Thyroid gland (tissue), 4 donors: ENCODE results near the gene NUDCD3. TPM values are rescaled to one million over a fixed set of nuclear protein-coding genes. Genes with fewer than 3 reads are reported as not detected.

ENCODE experiments used
- DNase-seq, 2 donors: peaks; one replicate each; pipeline ENCODE4 v3.0.0-alpha.2; 2019
- H3K27ac ChIP-seq, 3 donors: fragments of 200-600 bp; sonication (generic); 1 replicate in 2 of 3; 2 replicates in 1 of 3; pipeline ENCODE4 v1.5.1; 2016 to 2019; ENCODE audit warnings: mild to moderate bottlenecking in 1 of 3, moderate library complexity in 1 of 3
- H3K27me3 ChIP-seq: fragments of 200-600 bp; sonication (generic); one replicate; pipeline ENCODE4 v1.5.1; 2019
- H3K36me3 ChIP-seq, 2 donors: fragments of 200-600 bp; sonication (generic); one replicate each; pipeline ENCODE4 v1.5.1; 2016 to 2019
- H3K4me1 ChIP-seq, 2 donors: fragments of 200-600 bp; sonication (generic); one replicate each; pipeline ENCODE4 v1.5.1; 2017 to 2019
- H3K4me3 ChIP-seq, 3 donors: fragments of 200-600 bp; sonication (generic); replicated peaks in 1 of 3; 1 replicate in 2 of 3; 2 replicates in 1 of 3; pipeline ENCODE4 v1.5.1; 2016; ENCODE audit warnings: mild to moderate bottlenecking in 1 of 3
- H3K9me3 ChIP-seq: fragments of 200-600 bp; sonication (generic); one replicate; pipeline ENCODE4 v1.5.1; 2017
- CTCF ChIP-seq, 6 experiments: fragments of 200-600 bp in 3 of 6; fragments of 450-650 bp in 3 of 6; sonication (generic) in 3 of 6; IDR thresholded peaks; one replicate each; pipeline ENCODE4 v1.5.1; 2016 to 2019; ENCODE audit warnings: antibody characterized with exemption in 6 of 6, mild to moderate bottlenecking in 2 of 6, inconsistent platforms in 1 of 6, moderate library complexity in 1 of 6
- POLR2A ChIP-seq, 2 donors: fragments of 450-650 bp; IDR thresholded peaks; one replicate each; pipeline ENCODE4 v1.6.1; 2017; ENCODE audit warnings: antibody characterized with exemption in 2 of 2, mild to moderate bottlenecking in 2 of 2, moderate library complexity in 1 of 2
- WGBS, 2 donors: methylation state at CpG; one replicate each; pipeline ENCODE4 v1.1.5; 2017; 5-methylcytosine and 5-hydroxymethylcytosine counted together
- intact Hi-C: fragments of 100-400 bp; cut with DNase I; formaldehyde crosslinking; loops from one replicate; pipeline ENCODE4 v1.15.1; 2023
- total RNA-seq, 4 donors: library from RNA; depleted of rRNA; stranded (reverse); fragments of >200 nt; gene quantifications; one replicate each; pipeline ENCODE4 v1.2.3, GENCODE V29; 2016

The NUDCD3 gene
- total RNA-seq, 4 donors from 2014 or later = 41.4 to 76.9 (median 52.0) TPM

- no peak overlapping the region for H3K4me3 ChIP-seq
- 95 to 96% methylated on average over 13 to 14 of the region's 14 CpGs for WGBS, 2 donors
- peaks cover 13 to 16% of the 10 kb centered on the region in 2 donors for H3K36me3 ChIP-seq
- H3K27me3 ChIP-seq = no peaks in the 10 kb centered on the region
- H3K9me3 ChIP-seq = no peaks in the 10 kb centered on the region
- intact Hi-C loops = no loop called here
- no peak overlapping the region for H3K27ac ChIP-seq
- no peak for DNase-seq
- no peaks in the 10 kb centered on the region for H3K4me1 ChIP-seq
- TF ChIP-seq CTCF (IDR thresholded peaks at IDR 0.05) = no peak
- TF ChIP-seq POLR2A (IDR thresholded peaks at IDR 0.05) = no peak
These were observed 87.9 kb downstream of the NUDCD3 start for GRCh38 chr7:44402401-44403060.

- intact Hi-C loops = no loop called here
- H3K4me3 ChIP-seq = no peak overlapping the region
- no peak overlapping the region for H3K27ac ChIP-seq
- H3K27me3 ChIP-seq = no peaks in the 10 kb centered on the region
- H3K4me1 ChIP-seq = no peaks in the 10 kb centered on the region
- peaks cover 13 to 16% of the 10 kb centered on the region in 2 donors for H3K36me3 ChIP-seq
- no peak for TF ChIP-seq CTCF (IDR thresholded peaks at IDR 0.05)
- TF ChIP-seq POLR2A (IDR thresholded peaks at IDR 0.05) = no peak
- H3K9me3 ChIP-seq = no peaks in the 10 kb centered on the region
- WGBS, 2 donors = 93 to 97% methylated on average over 4 of the region's 4 CpGs
- no peak for DNase-seq
These were observed 88.8 kb downstream of the NUDCD3 start for GRCh38 chr7:44401692-44402091.

- Histone ChIP-seq H3K4me1 (no peaks in the 10 kb centered on the region), H3K27ac (no peak overlapping the region), H3K4me3 (no peak overlapping the region), H3K36me3 (peaks cover 13 to 16% of the 10 kb centered on the region in 2 donors), H3K27me3 (no peaks in the 10 kb centered on the region), H3K9me3 (no peaks in the 10 kb centered on the region)
- TF ChIP-seq POLR2A (IDR thresholded peaks at IDR 0.05) (no peak), CTCF (IDR thresholded peaks at IDR 0.05) (no peak)
- WGBS, 2 donors = 85 to 87% methylated on average over 14 of the region's 14 CpGs
- DNase-seq = no peak
- intact Hi-C loops = no loop called here
These were observed 90.4 kb downstream of the NUDCD3 start for GRCh38 chr7:44400033-44400511.

DNA sequence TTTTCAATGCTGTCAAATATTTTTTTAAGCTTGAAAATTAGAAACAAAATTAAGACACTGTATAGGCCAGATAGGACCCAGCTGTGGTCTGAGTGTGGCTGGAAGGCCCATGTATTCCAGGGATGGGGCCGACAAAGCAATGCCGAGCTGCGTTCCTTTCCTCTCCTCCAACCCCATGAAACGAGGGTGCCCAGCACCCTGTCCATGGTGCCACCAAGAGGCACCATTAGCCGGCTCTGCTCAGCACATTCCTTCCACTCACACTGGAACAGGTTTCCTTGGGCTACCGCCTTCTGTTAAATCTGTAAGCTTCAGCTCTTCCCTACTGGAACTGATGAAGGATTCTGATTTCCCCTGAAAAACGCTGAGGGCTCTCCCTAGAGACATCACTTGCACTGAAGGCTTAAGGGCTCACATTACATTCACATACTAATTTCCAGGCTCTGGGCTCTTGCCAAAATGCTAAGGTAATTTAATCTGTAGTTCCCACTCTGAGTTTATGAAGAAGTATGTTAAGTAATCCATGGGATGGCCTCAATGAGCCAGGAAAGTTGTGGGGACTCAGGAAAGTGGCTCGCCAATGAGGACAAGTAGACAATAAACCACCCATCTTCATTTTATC is 91.4 kb downstream of the NUDCD3 start:
- Histone ChIP-seq H3K4me1 (no peaks in the 10 kb centered on the region), H3K9me3 (no peaks in the 10 kb centered on the region), H3K27me3 (no peaks in the 10 kb centered on the region), H3K27ac (no peak overlapping the region), H3K4me3 (no peak overlapping the region), H3K36me3 (peaks cover 13 to 14% of the 10 kb centered on the region in 2 donors)
- intact Hi-C loops = no loop called here
- DNase-seq = no peak
- WGBS, 2 donors = 87 to 89% methylated on average over 8 of the region's 8 CpGs
- no peak for TF ChIP-seq POLR2A (IDR thresholded peaks at IDR 0.05)
- no peak for TF ChIP-seq CTCF (IDR thresholded peaks at IDR 0.05)

- peaks cover 8 to 9% of the 10 kb centered on the region in 2 donors for H3K36me3 ChIP-seq
- intact Hi-C loops = no loop called here
- H3K9me3 ChIP-seq = no peaks in the 10 kb centered on the region
- H3K27ac ChIP-seq = no peak overlapping the region
- H3K4me1 ChIP-seq = no peaks in the 10 kb centered on the region
- no peak for TF ChIP-seq POLR2A (IDR thresholded peaks at IDR 0.05)
- TF ChIP-seq CTCF (IDR thresholded peaks at IDR 0.05) = no peak
- no peak for DNase-seq
- WGBS, 2 donors = 86 to 88% methylated on average over 13 of the region's 13 CpGs
- no peaks in the 10 kb centered on the region for H3K27me3 ChIP-seq
- no peak overlapping the region for H3K4me3 ChIP-seq
These were observed 91.9 kb downstream of the NUDCD3 start for GRCh38 chr7:44398511-44398911.
